GM19328 (cell line): ENCODE results near the gene NSL1.
"Not testable (repeated sequence)": the region's sequence is repeated elsewhere in the genome, so short reads cannot be mapped to it uniquely, and the experiment has no call there.

Experiments
- ATAC-seq: cut with Tn5 transposase; IDR thresholded peaks from one replicate; pipeline ENCODE4 v1.9.1; 2021; ENCODE audit warnings: mild to moderate bottlenecking, moderate library complexity; ENCODE audit not compliant: unreplicated experiment

The NSL1 gene

DNA sequence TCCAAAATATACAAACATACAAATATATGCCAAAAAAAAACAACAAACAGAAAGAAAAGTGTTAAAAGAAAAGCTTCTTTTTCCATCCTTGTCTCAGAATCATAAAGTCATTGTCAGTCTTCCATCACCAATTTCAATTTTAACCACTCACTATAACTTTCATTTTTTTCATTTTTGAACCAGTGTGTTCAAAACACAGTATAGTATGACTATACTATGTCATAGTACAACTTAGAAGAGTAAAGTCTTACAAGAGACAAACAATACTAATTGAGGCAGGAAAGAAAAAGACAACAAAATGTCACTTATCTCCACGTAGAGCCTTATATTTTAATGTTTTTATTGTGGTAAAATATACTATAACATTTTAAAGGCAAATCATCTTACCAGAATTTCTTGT lies 7.6 kb downstream of the NSL1 start:
- ATAC-seq = no peak

DNA sequence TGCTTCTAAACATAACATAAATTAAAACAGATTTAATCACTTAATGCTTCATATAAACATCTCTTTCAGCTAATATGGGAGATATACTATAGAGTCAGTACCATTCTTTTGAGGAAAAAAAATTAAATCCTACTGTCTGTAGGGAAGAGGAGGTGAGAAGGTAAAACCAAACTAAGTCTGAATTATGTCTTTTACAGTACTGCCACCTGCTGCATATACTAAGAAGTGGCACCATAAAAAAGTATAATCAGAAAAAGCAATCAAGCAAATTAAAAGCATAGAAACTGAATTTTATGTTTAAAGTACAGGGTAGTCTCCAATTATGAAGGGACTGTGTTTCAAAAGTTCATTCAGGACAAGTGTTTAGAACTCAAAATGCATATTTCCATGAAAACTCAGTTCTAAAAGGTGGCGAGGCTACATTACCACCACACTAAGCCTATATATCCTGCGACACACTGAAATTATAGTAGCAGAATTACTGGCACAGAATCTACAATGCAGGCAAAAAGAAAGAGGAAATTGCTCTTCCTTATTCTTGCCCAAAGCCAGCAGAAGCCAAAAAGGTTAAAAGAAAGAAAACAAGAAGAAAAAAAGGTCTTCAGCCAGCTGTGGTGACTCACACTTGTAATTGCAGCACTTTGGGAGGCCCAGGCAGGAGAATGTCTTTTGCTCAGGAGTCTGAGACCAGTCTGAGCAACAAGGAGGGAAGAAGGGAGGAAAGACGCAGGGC lies 9.0 kb downstream of the NSL1 start:
- no peak for ATAC-seq

DNA sequence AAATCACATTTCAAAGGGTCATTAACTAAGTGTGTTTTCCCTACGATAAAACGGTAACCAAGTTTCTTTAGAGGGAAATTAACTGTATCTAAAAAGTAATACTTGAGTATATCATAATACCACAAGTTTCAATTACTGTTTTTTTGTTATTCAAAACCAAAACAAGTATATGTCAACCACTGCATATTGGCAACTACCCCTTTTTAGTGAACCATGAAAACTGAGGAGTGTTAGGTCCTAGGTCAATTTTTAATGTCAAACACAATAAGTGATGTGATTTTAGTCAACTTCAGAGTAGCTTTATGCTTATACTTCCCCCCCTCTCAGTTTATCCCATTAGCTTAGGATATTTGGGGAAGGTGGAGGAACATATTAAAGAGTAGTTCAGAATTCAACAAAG lies 10.4 kb downstream of the NSL1 start:
- ATAC-seq = no peak

DNA sequence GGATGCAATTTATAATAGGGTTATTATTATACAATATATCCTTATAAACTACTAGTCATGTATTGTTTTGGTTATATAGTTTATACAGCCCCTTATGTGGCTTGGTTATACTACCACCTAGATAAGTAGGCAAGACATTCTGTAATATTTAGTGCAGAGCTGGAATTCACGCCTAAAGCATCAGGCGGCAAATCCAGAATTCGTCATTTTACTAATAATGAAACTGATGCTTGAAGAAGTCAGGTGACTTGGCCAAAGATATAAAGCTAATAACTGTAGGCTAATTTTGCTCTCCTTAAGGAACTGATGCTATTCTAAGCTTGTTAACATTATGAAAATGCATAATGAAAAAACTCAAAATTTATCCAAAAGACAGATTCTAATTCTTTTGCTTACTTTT lies 10.8 kb downstream of the NSL1 start:
- no peak for ATAC-seq

- ATAC-seq = not testable (repeated sequence)
Measured at GRCh38 chr1:212779086-212779485, 12.5 kb downstream of the NSL1 start.

- ATAC-seq = no peak
Measured at GRCh38 chr1:212777151-212777550, 14.4 kb downstream of the NSL1 start.

DNA sequence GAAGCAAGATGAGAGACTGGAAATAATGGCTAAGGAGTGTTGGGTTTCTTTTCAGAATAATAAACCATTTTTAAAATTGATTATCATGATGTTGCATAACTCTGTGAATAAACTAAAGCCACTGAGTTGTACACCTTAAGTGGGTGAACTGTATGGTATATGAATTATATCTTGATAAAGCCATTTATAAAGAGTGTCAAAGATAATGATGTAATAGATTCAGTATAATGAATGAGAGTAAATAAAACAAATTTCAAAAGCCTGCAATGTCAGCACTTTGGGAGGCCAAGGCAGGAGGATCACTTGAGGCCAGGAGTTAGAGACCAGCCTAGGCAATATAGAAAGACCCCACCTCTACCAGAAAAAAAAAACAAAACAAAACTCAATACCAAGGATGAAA lies 16.3 kb downstream of the NSL1 start:
- ATAC-seq = no peak

- no peak for ATAC-seq
Measured at GRCh38 chr1:212774584-212774983, 17.0 kb downstream of the NSL1 start.

DNA sequence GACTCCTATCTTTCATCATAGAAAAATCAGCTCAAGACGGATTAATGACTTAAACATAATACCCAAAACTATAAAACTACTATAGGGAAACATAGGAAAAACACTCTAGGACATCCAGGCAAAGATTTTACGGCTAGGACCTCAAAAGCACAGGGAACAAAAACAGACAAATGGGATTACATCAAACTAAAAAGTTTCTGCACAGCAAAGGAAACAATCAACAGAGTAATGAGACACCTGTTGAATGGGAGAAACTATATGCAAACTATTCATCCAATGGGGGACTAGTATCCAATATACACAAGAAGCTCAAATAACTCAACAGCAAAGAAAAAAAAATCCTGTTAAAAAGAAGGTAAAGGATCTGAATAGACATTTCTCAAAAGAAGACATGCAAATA lies 18.6 kb downstream of the NSL1 start:
- ATAC-seq = no peak

DNA sequence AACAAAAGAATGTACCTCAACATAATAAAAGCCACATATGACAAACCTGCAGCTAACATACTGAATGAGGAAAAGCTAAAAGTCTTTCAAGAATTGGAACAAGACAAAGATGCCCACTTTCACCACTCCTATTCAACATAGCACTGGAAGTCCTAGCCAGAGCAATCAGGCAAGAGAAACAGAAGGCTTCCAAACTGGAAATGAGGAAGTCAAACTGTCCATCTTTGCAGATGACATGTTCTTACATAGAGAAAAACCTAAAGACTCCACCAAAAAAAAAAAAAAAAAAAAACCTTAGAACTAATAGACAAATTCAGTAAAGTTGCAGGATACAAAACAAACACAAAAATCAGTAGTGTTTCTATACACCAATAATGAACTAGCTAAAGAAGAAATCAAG lies 20.2 kb downstream of the NSL1 start:
- ATAC-seq = no peak

DNA sequence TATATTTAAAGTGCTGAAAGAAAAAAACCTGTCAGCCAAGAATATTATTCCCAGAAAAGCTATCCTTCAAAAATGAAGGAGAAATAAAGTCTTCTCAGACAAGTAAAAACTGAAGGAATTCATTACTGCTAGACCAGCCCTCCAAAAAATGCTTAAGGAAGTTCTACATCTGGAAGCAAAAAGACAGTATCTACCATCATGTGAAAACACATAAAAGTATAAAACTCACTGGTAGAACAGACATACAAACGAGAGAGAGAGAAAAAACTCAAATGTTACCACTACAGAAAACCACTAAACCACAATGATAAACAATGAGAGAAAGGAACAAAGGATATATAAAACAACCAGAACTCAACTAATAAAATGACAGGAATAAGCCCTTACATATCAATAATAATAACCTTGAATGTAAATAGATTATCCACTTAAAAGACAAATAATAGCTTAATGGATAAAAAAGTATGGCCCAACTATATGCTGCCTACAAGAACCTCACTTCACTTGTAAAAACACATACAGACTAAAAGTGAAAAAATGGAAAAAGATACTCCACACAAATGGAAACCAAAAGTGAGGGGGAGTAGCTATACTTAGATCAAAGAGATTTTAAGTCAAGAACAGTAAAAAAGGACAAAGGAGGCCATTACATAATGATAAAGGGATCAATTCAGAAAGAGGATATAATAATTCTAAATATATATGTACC lies 22.0 kb downstream of the NSL1 start:
- no peak for ATAC-seq

DNA sequence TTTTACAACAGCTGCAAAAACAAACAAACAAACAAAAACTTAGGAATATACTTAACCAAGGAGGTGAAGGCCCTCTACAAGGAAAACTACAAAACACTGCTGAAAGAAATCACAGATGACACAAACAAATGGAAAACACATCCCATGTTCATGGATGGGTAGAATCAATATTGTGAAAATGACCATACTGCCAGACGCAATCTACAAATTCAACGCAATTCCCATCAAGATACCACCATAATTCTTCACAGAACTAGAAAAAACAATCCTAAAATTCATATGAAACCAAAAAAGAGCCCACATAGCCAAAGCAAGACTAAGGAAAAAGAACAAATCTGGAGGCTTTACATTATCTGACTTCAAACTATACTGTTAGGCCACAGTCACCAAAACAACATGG lies 24.8 kb downstream of the NSL1 start:
- ATAC-seq = not testable (repeated sequence)

GRCh38 chr1:212764718-212765281 lies 26.8 kb downstream of the NSL1 start:
- not testable (repeated sequence) for ATAC-seq

- no peak for ATAC-seq
Measured at GRCh38 chr1:212762839-212763238, 28.7 kb downstream of the NSL1 start.

DNA sequence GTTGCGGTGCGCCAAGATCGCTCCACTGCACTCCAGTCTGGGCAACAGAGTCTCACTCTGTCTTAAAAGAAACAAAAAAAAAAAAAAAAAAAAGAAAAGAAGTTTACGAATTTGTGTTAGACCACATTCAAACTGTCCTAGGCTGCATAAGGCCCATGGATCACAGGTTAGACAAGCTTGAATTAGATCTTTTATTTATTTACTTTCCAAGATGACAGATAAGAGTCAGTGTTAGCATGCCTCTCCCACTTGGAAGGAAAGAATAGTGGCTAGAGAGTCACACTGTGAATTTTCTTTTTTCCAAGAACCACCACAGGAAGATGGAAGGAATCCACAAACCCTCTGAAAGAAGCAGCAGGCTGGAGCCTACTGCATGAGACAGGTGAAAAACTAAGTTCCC lies 29.3 kb downstream of the NSL1 start:
- no peak for ATAC-seq

GRCh38 chr1:212760126-212760823 lies 31.3 kb downstream of the NSL1 start:
- ATAC-seq = no peak

- ATAC-seq = no peak
Measured at GRCh38 chr1:212759683-212760082, 31.9 kb downstream of the NSL1 start.

- ATAC-seq = no peak
Measured at GRCh38 chr1:212754680-212755079, 36.9 kb downstream of the NSL1 start.

GRCh38 chr1:212754193-212754592 lies 37.4 kb downstream of the NSL1 start:
- no peak for ATAC-seq

DNA sequence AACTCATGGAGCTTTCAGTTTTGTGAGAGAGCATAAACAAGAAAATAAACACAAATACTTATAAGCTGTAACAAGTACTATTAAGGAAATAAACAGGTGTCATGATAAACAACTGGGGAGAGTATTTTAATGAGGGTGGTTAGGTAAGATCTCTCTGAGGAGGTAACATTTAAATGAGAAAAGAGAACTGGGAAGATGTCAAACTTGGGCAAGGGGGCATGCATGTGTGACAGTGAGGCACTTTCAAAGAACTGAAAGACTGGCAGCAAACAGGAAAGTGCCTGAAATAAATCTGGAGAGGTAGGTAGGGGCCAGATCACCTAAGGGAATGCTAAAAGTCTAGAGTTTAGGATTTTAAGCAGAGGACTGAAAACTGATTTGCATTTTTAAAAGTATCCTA lies 37.8 kb downstream of the NSL1 start:
- no peak for ATAC-seq

- no peak for ATAC-seq
Measured at GRCh38 chr1:212752934-212753497, 38.6 kb downstream of the NSL1 start.
